CD4-positive, alpha-beta memory T cell (primary cell): ENCODE data around the gene CCND3. TPM values are rescaled to one million over a fixed set of nuclear protein-coding genes. Genes with fewer than 3 reads are reported as not detected.

Source experiments
- CTCF ChIA-PET: fragments of 350-600 bp; sonication (Branson Sonifier 250); formaldehyde crosslinking; loops from one replicate; lab custom pipeline; 2021; ENCODE audit warnings: inconsistent platforms; ENCODE audit not compliant: partially characterized antibody; lab: Charles Lee
- POLR2A ChIA-PET: fragments of 350-600 bp; sonication (Branson Sonifier 250); formaldehyde crosslinking; loops from one replicate; lab custom pipeline; 2021; ENCODE audit not compliant: partially characterized antibody; lab: Charles Lee
- DNase-seq, 5 donors: peaks; one replicate each; pipeline versions ENCODE4 v3.0.0 to v3.0.0-alpha.2; 2020 to 2022; ENCODE audit warnings: mixed read lengths in 1 of 5
- H3K27ac ChIP-seq: one replicate; pipeline ENCODE4 v1.7.0; 2013; ENCODE audit warnings: low read depth, low read length
- H3K27me3 ChIP-seq: 2 replicates; pipeline ENCODE4 v1.7.0; 2013; ENCODE audit warnings: mild to moderate bottlenecking, low read length, moderate library complexity; ENCODE audit not compliant: insufficient read depth
- H3K36me3 ChIP-seq: 2 replicates; pipeline ENCODE4 v1.7.0; 2013; ENCODE audit warnings: mild to moderate bottlenecking, low read length, moderate library complexity; ENCODE audit not compliant: insufficient read depth
- H3K4me1 ChIP-seq: 2 replicates; pipeline ENCODE4 v1.7.0; 2013; ENCODE audit warnings: mild to moderate bottlenecking, low read length, moderate library complexity; ENCODE audit not compliant: insufficient read depth
- H3K4me3 ChIP-seq, 2 donors: one replicate each; pipeline ENCODE4 v1.7.0; 2013; ENCODE audit warnings: low read length in 2 of 2, mild to moderate bottlenecking in 1 of 2
- H3K9me3 ChIP-seq, 2 donors: one replicate each; pipeline ENCODE4 v1.7.0; 2013; ENCODE audit warnings: low read length in 2 of 2, control low read depth in 1 of 2; ENCODE audit not compliant: control insufficient read depth in 1 of 2
- H3K27ac Mint-ChIP-seq, 7 donors: one replicate each; pipeline ENCODE4 v1.8.0; 2020 to 2021; ENCODE audit warnings: mixed read lengths in 7 of 7, mild to moderate bottlenecking in 6 of 7, inconsistent platforms in 3 of 7, moderate library complexity in 3 of 7
- H3K27me3 Mint-ChIP-seq, 2 donors: one replicate each; pipeline ENCODE4 v1.8.0; 2020 to 2021; ENCODE audit warnings: mixed read lengths in 2 of 2
- H3K36me3 Mint-ChIP-seq, 2 donors: one replicate each; pipeline ENCODE4 v1.8.0; 2020 to 2021; ENCODE audit warnings: mixed read lengths in 2 of 2, inconsistent platforms in 1 of 2, mild to moderate bottlenecking in 1 of 2
- H3K4me1 Mint-ChIP-seq, 4 donors: one replicate each; pipeline ENCODE4 v1.8.0; 2020 to 2021; ENCODE audit warnings: mixed read lengths in 4 of 4, mild to moderate bottlenecking in 1 of 4
- H3K4me3 Mint-ChIP-seq, 8 donors: one replicate each; pipeline ENCODE4 v1.8.0; 2020 to 2021; ENCODE audit warnings: mixed read lengths in 8 of 8, mild to moderate bottlenecking in 7 of 8, moderate library complexity in 6 of 8, inconsistent platforms in 3 of 8
- H3K9me3 Mint-ChIP-seq, 8 donors: one replicate each; pipeline ENCODE4 v1.8.0; 2020 to 2021; ENCODE audit warnings: mixed read lengths in 8 of 8, mild to moderate bottlenecking in 5 of 8, inconsistent platforms in 3 of 8, moderate library complexity in 1 of 8
- intact Hi-C: fragments of 100-400 bp; cut with micrococcal nuclease; formaldehyde crosslinking; loops from one replicate; pipeline ENCODE4 v1.15.1; 2023
- polyA plus RNA-seq, 2 donors: library from polyadenylated mRNA; unstranded; fragments of 300-500 nt; fragmentation: Illumina TruSeq; gene quantifications; one replicate each; pipeline ENCODE4 v1.2.3, GENCODE V29; 2021
- total RNA-seq, 2 experiments: library from RNA; stranded (reverse); gene quantifications; one replicate each; pipeline ENCODE4 v1.2.3, GENCODE V29; 2021

The CCND3 gene
- total and polyA plus RNA-seq, 4 experiments from 2014 or later = 223 to 555 (median 387) TPM

DNA sequence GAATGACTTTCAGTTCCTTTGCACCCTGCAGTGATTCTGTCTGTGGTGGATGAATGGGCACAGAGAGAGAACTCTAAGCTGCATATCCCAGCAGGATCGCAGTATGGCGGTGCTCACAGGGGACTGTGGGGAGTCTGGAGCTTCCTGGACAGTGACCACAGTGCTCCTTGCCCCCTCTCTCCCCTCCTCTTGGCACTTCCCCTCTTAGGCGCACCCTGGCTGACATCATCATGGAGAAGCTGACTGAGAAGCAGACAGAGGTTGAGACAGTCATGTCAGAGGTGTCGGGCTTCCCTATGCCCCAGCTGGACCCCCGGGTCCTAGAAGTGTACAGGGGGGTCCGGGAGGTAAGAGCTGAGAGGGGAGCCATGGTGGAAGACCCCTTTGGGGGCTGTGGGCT lies 11.7 kb downstream of the CCND3 start:
- Mint-ChIP-seq H3K36me3 (peaks cover 40 to 62% of the 10 kb centered on the region in 2 donors), H3K27ac (peak overlapping the region in 3 of 7 donors; percentile 11 to 63 (median 35)), H3K27me3 (no peaks in the 10 kb centered on the region), H3K4me1 (peaks cover 21 to 32% (median 25%) of the 10 kb centered on the region in 4 donors), H3K4me3 (no peak overlapping the region), H3K9me3 (peaks cover 0 to 3% (median 0%) of the 10 kb centered on the region in 8 donors)
- intact Hi-C loops = no loop called here
- no peaks in the 10 kb centered on the region for H3K9me3 ChIP-seq
- H3K27ac ChIP-seq = no peak overlapping the region
- ChIA-PET CTCF (interaction anchor here (1.4 to 3.1 kb wide), 4 partner anchors 8 to 143 kb away, joined by 3 to 17 read pairs (median 7); partner anchors contain the start of genes BYSL, MED20 and TOMM6), POLR2A (interaction anchor here (0.8 to 5.1 kb wide), 6 partner anchors 9 to 120 kb away, joined by 4 to 36 read pairs (median 8); partner anchors contain the start of genes BYSL, CCND3, MED20 and TAF8)
- H3K27me3 ChIP-seq = no peaks in the 10 kb centered on the region
- H3K36me3 ChIP-seq = peaks cover 59% of the 10 kb centered on the region
- H3K4me1 ChIP-seq = peaks cover 16% of the 10 kb centered on the region
- no peak for DNase-seq
- no peak overlapping the region for H3K4me3 ChIP-seq

DNA sequence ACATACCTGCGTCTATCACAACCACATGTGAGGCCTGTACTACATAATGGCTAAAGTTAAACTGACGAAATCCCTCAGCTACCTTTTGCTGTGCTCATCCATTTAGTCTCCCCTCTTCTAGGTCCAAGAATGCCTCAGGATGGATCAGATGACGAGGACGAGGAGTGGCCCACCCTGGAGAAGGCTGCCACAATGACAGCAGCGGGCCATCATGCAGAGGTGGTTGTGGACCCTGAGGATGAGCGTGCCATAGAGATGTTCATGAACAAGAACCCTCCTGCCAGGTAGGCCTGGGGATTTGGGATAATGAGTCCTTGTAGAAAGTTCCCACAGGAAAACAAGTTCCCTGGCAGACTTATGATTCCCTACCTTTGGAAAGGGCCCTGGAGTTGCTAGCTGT lies 14.4 kb downstream of the CCND3 start:
- no peak overlapping the region for H3K4me3 ChIP-seq
- peaks cover 24% of the 10 kb centered on the region for H3K4me1 ChIP-seq
- Mint-ChIP-seq H3K36me3 (peaks cover 28 to 55% of the 10 kb centered on the region in 2 donors), H3K4me3 (no peak overlapping the region), H3K27ac (peak overlapping the region in 3 of 7 donors; percentile 28 to 86 (median 64)), H3K9me3 (peaks cover 0 to 4% (median 0%) of the 10 kb centered on the region in 8 donors), H3K27me3 (no peaks in the 10 kb centered on the region), H3K4me1 (peaks cover 28 to 44% (median 34%) of the 10 kb centered on the region in 4 donors)
- POLR2A ChIA-PET = interaction anchor here (0.8 to 5.1 kb wide), 3 partner anchors 9 to 140 kb away, joined by 3 to 36 read pairs (median 4); partner anchors contain the start of gene TOMM6
- intact Hi-C loops = no loop called here
- H3K27me3 ChIP-seq = no peaks in the 10 kb centered on the region
- H3K9me3 ChIP-seq = no peaks in the 10 kb centered on the region
- H3K36me3 ChIP-seq = peaks cover 39% of the 10 kb centered on the region
- CTCF ChIA-PET = interaction anchor here (1.3 to 1.9 kb wide), 3 partner anchors 9 to 11 kb away, joined by 3 to 8 read pairs (median 4); no protein-coding TSS in a partner anchor
- H3K27ac ChIP-seq = no peak overlapping the region
- DNase-seq = no peak

DNA sequence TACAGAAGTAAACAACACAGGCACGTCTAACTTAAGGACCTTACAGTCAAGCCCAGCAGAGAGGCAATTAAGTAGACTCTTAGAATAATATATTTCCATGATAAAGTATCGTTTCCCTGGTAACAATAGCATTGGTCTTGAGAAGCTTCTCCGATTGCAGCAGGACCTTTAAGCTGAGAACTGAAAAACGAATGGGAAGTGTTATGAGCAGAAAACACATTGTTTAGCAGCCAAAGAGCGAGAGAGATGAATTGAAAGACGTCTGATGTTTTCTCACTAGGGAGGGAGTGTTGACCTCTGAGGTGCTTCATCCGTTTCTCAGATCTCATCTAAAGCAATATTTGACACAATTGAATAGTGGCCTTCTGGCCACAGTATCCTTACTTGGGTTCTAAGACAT lies 19.5 kb downstream of the CCND3 start:
- peaks cover 4 to 29% of the 10 kb centered on the region in 2 donors for H3K36me3 Mint-ChIP-seq
- ChIA-PET POLR2A (interaction anchor here (0.8 to 6.5 kb wide), 10 partner anchors 9 to 293 kb away, joined by 3 to 95 read pairs (median 6); partner anchors contain the start of genes CCND3, TAF8 and TOMM6), CTCF (interaction anchor here (1.3 to 6.7 kb wide), 7 partner anchors 9 to 292 kb away, joined by 3 to 133 read pairs (median 43); partner anchors contain the start of genes CCND3, TAF8 and TOMM6)
- Histone ChIP-seq H3K36me3 (peaks cover 5% of the 10 kb centered on the region), H3K27ac (peak overlapping the region; percentile 91), H3K4me1 (peaks cover 47% of the 10 kb centered on the region), H3K27me3 (no peaks in the 10 kb centered on the region), H3K4me3 (peak overlapping the region; percentile 75 to 99), H3K9me3 (no peaks in the 10 kb centered on the region)
- H3K27ac Mint-ChIP-seq = peak overlapping the region; percentile 98 to 100 (median 100)
- peaks cover 0 to 18% (median 0%) of the 10 kb centered on the region in 8 donors for H3K9me3 Mint-ChIP-seq
- peaks cover 0 to 2% of the 10 kb centered on the region in 2 donors for H3K27me3 Mint-ChIP-seq
- H3K4me3 Mint-ChIP-seq = peak overlapping the region; percentile 99 to 100 (median 100)
- no peak for DNase-seq
- intact Hi-C loops = no loop called here
- H3K4me1 Mint-ChIP-seq = peaks cover 36 to 58% (median 47%) of the 10 kb centered on the region in 4 donors

DNA sequence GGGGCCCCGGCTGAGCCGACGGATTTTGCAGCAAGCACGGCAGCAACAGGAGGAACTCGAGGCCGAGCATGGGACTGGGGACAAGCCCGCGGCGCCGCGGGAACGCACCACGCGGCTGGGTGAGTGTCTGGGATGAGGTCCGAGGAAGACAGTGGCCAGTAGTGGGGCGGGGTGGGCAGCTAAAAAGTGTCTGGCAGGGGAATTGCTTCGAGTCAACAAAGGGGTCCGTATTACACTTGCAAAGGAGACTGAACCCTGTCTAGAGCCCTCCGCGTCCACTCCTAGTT lies 20.0 kb downstream of the CCND3 start:
- H3K27ac ChIP-seq = peak overlapping the region; percentile 91
- intact Hi-C loops = loop anchor here (1.0 to 2.0 kb wide), 6 partner anchors 15 to 296 kb away; partner anchors contain the start of genes MRPS10, TOMM6 and USP49
- Mint-ChIP-seq H3K36me3 (peaks cover 5 to 29% of the 10 kb centered on the region in 2 donors), H3K27me3 (peaks cover 0 to 2% of the 10 kb centered on the region in 2 donors), H3K4me1 (peaks cover 34 to 58% (median 47%) of the 10 kb centered on the region in 4 donors), H3K9me3 (peaks cover 0 to 18% (median 0%) of the 10 kb centered on the region in 8 donors), H3K4me3 (peak overlapping the region; percentile 99 to 100 (median 100)), H3K27ac (peak overlapping the region; percentile 98 to 100 (median 100))
- H3K9me3 ChIP-seq = no peaks in the 10 kb centered on the region
- peaks cover 47% of the 10 kb centered on the region for H3K4me1 ChIP-seq
- DNase-seq = no peak
- peaks cover 3% of the 10 kb centered on the region for H3K36me3 ChIP-seq
- peak overlapping the region; percentile 75 to 99 for H3K4me3 ChIP-seq
- ChIA-PET CTCF (interaction anchor here (0.8 to 6.7 kb wide), 26 partner anchors 9 to 293 kb away, joined by 3 to 133 read pairs (median 4); partner anchors contain the start of genes CCND3, PRICKLE4, TAF8 and TOMM6), POLR2A (interaction anchor here (0.9 to 6.5 kb wide), 17 partner anchors 8 to 1008 kb away, joined by 3 to 95 read pairs (median 5); partner anchors contain the start of genes CCND3, CNPY3, TAF8 and TOMM6)
- no peaks in the 10 kb centered on the region for H3K27me3 ChIP-seq

DNA sequence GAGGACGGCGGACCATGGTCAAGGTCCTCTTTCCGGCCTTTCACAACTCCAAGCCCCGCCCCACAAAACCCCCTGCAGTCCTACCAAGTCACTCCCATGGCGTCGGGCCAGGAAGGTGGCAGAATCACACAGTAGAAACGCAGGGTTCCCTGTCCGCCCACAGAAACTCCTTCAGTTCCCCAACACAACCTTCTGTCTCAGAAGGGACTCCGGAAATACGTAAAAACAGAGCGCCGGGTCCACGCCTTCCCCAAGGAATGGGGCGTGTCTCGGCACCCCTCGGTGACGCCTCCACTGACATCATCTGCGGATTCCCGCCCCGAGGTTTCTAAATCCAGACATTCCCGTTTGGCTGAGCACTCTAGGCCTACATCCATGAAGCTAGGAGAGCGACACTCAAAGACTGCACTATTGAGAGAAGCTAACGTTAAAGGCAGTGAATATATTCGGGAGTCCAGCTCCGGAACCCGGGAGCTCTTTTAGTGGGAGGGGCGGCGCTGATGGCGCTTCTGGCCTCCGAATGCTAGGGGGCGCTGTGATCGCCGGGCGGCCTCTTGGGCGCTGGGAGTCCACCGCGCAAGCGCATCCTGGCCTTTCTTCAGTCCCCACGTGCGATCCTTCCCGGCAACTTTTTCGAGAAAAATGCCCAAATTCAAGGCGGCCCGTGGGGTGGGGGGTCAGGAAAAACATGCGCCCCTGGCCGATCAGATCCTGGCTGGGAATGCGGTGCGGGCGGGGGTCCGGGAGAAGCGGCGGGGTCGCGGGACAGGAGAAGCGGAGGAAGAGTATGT lies 20.5 kb downstream of the CCND3 start, which contains the start of the genes BYSL and MED20:
TSS of gene BYSL (plus strand) at position 579 of the 791 bp plus-strand sequence. CDS start at position 643, 64 bp downstream.
TSS of gene MED20 (minus strand) at position 219 of the 791 bp plus-strand sequence. CDS start at position 98, 121 bp downstream.
- peaks cover 0 to 2% of the 10 kb centered on the region in 2 donors for H3K27me3 Mint-ChIP-seq
- H3K4me1 Mint-ChIP-seq = peaks cover 34 to 57% (median 47%) of the 10 kb centered on the region in 4 donors
- Histone ChIP-seq H3K36me3 (peaks cover 3% of the 10 kb centered on the region), H3K27me3 (no peaks in the 10 kb centered on the region), H3K27ac (peak within 1 kb of the TSS; percentile 91), H3K9me3 (no peaks in the 10 kb centered on the region), H3K4me1 (peaks cover 47% of the 10 kb centered on the region), H3K4me3 (peak within 1 kb of the TSS; percentile 75 to 99)
- peaks cover 8 to 31% of the 10 kb centered on the region in 2 donors for H3K36me3 Mint-ChIP-seq
- ChIA-PET CTCF (interaction anchor here (0.6 to 6.7 kb wide), 40 partner anchors 10 to 1008 kb away, joined by 3 to 133 read pairs (median 4); partner anchors contain the start of genes CCND3, CNPY3, PRICKLE4 and TAF8), POLR2A (interaction anchor here (0.6 to 6.5 kb wide), 22 partner anchors 8 to 1008 kb away, joined by 3 to 95 read pairs (median 4); partner anchors contain the start of genes BICRAL, CCND3, CNPY3 and MRPS10)
- DNase-seq = peak; percentile 94 to 96 (median 95)
- intact Hi-C loops = loop anchor here (1.0 to 2.0 kb wide), 6 partner anchors 15 to 296 kb away; partner anchors contain the start of genes MRPS10, TOMM6 and USP49
- peak within 1 kb of the TSS; percentile 98 to 100 (median 100) for H3K27ac Mint-ChIP-seq
- H3K4me3 Mint-ChIP-seq = peak within 1 kb of the TSS; percentile 99 to 100 (median 100)
- peaks cover 0 to 18% (median 0%) of the 10 kb centered on the region in 8 donors for H3K9me3 Mint-ChIP-seq

DNA sequence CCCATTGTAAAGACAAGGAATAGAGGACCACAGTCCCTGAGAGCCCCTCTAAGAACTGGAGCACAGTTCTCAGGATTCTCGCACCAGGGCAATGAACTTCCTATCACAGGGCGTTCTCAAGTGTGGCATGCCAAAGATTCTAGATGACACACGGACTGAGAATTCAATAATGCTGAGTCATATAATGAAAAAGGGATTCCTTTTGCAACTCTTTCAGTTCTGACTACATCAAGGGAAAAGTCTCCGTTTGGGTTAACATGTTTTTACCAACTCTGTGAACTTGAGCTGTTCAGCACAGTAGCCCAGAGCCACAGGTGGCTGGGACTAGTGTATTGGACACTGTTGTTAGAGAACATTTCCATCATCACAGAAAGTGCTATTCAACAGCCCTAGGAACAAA lies 24.1 kb downstream of the CCND3 start:
- H3K27ac ChIP-seq = no peak overlapping the region
- no peaks in the 10 kb centered on the region for H3K27me3 ChIP-seq
- H3K27me3 Mint-ChIP-seq = peaks cover 0 to 2% of the 10 kb centered on the region in 2 donors
- H3K4me1 ChIP-seq = peaks cover 26% of the 10 kb centered on the region
- no peak for DNase-seq
- no peaks in the 10 kb centered on the region for H3K9me3 ChIP-seq
- H3K9me3 Mint-ChIP-seq = peaks cover 0 to 13% (median 0%) of the 10 kb centered on the region in 8 donors
- H3K36me3 Mint-ChIP-seq = peaks cover 25 to 36% of the 10 kb centered on the region in 2 donors
- ChIA-PET CTCF (interaction anchor here (1.2 kb wide), 1 partner anchor 20 kb away, joined by 3 read pairs; no protein-coding TSS in a partner anchor), POLR2A (no interaction called here)
- peaks cover 13% of the 10 kb centered on the region for H3K36me3 ChIP-seq
- intact Hi-C loops = no loop called here
- H3K4me3 Mint-ChIP-seq = no peak overlapping the region
- H3K27ac Mint-ChIP-seq = peak overlapping the region in 2 of 7 donors; percentile 27 to 76
- no peak overlapping the region for H3K4me3 ChIP-seq
- H3K4me1 Mint-ChIP-seq = peaks cover 17 to 39% (median 26%) of the 10 kb centered on the region in 4 donors
